SJCRH30 (cell line): ENCODE data around the gene EP300. TPM values are rescaled to one million over a fixed set of nuclear protein-coding genes. Genes with fewer than 3 reads are reported as not detected.
"Not testable (repeated sequence)": the region's sequence is repeated elsewhere in the genome, so short reads cannot be mapped to it uniquely, and the experiment has no call there.

Experiments
- DNase-seq, 2 experiments: peaks; one replicate each; pipeline ENCODE4 v3.0.0-alpha.2; 2015 to 2020
- H3K27ac ChIP-seq: fragments of 250-450 bp; sonication (Bioruptor Pico); 2 replicates; pipeline ENCODE4 v1.5.1; 2020; ENCODE audit warnings: mild to moderate bottlenecking, moderate library complexity
- H3K27me3 ChIP-seq: fragments of 250-450 bp; sonication (Bioruptor Pico); 2 replicates; pipeline ENCODE4 v1.5.1; 2020; ENCODE audit warnings: mild to moderate bottlenecking, moderate library complexity
- H3K36me3 ChIP-seq: fragments of 250-450 bp; sonication (Bioruptor Pico); 2 replicates; pipeline ENCODE4 v1.5.1; 2020; ENCODE audit warnings: mild to moderate bottlenecking, moderate library complexity
- H3K4me1 ChIP-seq: fragments of 250-450 bp; sonication (Bioruptor Pico); 2 replicates; pipeline ENCODE4 v1.5.1; 2020; ENCODE audit warnings: mild to moderate bottlenecking, moderate library complexity
- H3K4me3 ChIP-seq: fragments of 250-450 bp; sonication (Bioruptor Pico); 2 replicates; pipeline ENCODE4 v1.5.1; 2020; ENCODE audit warnings: mild to moderate bottlenecking, moderate library complexity
- H3K9me3 ChIP-seq: fragments of 250-450 bp; sonication (Bioruptor Pico); replicated peaks from 2 replicates; pipeline ENCODE4 v1.5.1; 2020; ENCODE audit warnings: mild to moderate bottlenecking, moderate library complexity
- total RNA-seq: library from RNA; depleted of rRNA; stranded (reverse); fragments of >200 nt; shearing (Covaris generic); gene quantifications from 2 replicates; pipeline ENCODE4 v1.2.3, GENCODE V29; 2014

EP300 gene
- total RNA-seq, 1 experiment from 2014 or later: 27.5 TPM

GRCh38 chr22:41106122-41106968 lies 14.0 kb downstream of the EP300 start:
- Histone ChIP-seq H3K27ac (no peak overlapping the region), H3K36me3 (peaks cover 4% of the 10 kb centered on the region; the same call in 1 of the 2 replicates), H3K9me3 (no peaks in the 10 kb centered on the region), H3K27me3 (no peaks in the 10 kb centered on the region), H3K4me3 (no peak overlapping the region), H3K4me1 (no peaks in the 10 kb centered on the region)
- DNase-seq: no peak

GRCh38 chr22:41106969-41107325 lies 14.6 kb downstream of the EP300 start:
- not testable (repeated sequence) for H3K27me3 ChIP-seq, H3K36me3 ChIP-seq, H3K4me1 ChIP-seq, H3K27ac ChIP-seq, H3K4me3 ChIP-seq, DNase-seq, H3K9me3 ChIP-seq

- Histone ChIP-seq H3K36me3 (peaks cover 4% of the 10 kb centered on the region; the same call in 1 of the 2 replicates), H3K4me1 (no peaks in the 10 kb centered on the region), H3K9me3 (no peaks in the 10 kb centered on the region; the same call in 1 of the 2 replicates), H3K4me3 (no peak overlapping the region), H3K27me3 (no peaks in the 10 kb centered on the region), H3K27ac (no peak overlapping the region)
- DNase-seq: peak in 1 of 2 experiments; percentile 4
Observed at GRCh38 chr22:41110968-41111367, 18.6 kb downstream of the EP300 start.

GRCh38 chr22:41116342-41116741 lies 23.9 kb downstream of the EP300 start:
- Histone ChIP-seq H3K27ac (no peak overlapping the region), H3K4me1 (no peaks in the 10 kb centered on the region), H3K27me3 (no peaks in the 10 kb centered on the region), H3K4me3 (no peak overlapping the region), H3K36me3 (peaks cover 22% of the 10 kb centered on the region), H3K9me3 (no peaks in the 10 kb centered on the region; the same call in 1 of the 2 replicates)
- no peak for DNase-seq

- H3K9me3 ChIP-seq: no peaks in the 10 kb centered on the region; the same call in 1 of the 2 replicates
- DNase-seq: no peak
- H3K4me1 ChIP-seq: no peaks in the 10 kb centered on the region
- no peak overlapping the region for H3K4me3 ChIP-seq
- H3K27me3 ChIP-seq: no peaks in the 10 kb centered on the region
- no peak overlapping the region for H3K27ac ChIP-seq
- peaks cover 22% of the 10 kb centered on the region for H3K36me3 ChIP-seq
Observed at GRCh38 chr22:41117127-41117965, 25.0 kb downstream of the EP300 start.

GRCh38 chr22:41123151-41123550 lies 30.8 kb downstream of the EP300 start:
- Histone ChIP-seq H3K9me3 (no peaks in the 10 kb centered on the region), H3K27me3 (no peaks in the 10 kb centered on the region), H3K4me1 (no peaks in the 10 kb centered on the region), H3K36me3 (peaks cover 31% of the 10 kb centered on the region), H3K27ac (no peak overlapping the region), H3K4me3 (no peak overlapping the region)
- DNase-seq: no peak

GRCh38 chr22:41124086-41124485 lies 31.7 kb downstream of the EP300 start:
- Histone ChIP-seq H3K9me3 (no peaks in the 10 kb centered on the region), H3K36me3 (peaks cover 34% of the 10 kb centered on the region), H3K27ac (no peak overlapping the region), H3K4me1 (no peaks in the 10 kb centered on the region), H3K4me3 (no peak overlapping the region), H3K27me3 (no peaks in the 10 kb centered on the region)
- DNase-seq: no peak

GRCh38 chr22:41127451-41127850 lies 35.1 kb downstream of the EP300 start:
- Histone ChIP-seq H3K4me3 (no peak overlapping the region), H3K4me1 (no peaks in the 10 kb centered on the region), H3K27me3 (no peaks in the 10 kb centered on the region), H3K9me3 (no peaks in the 10 kb centered on the region), H3K27ac (no peak overlapping the region), H3K36me3 (peaks cover 57% of the 10 kb centered on the region)
- no peak for DNase-seq

- no peaks in the 10 kb centered on the region for H3K9me3 ChIP-seq
- H3K4me3 ChIP-seq: no peak overlapping the region
- H3K27me3 ChIP-seq: no peaks in the 10 kb centered on the region
- peaks cover 61% of the 10 kb centered on the region for H3K36me3 ChIP-seq
- no peak for DNase-seq
- H3K27ac ChIP-seq: no peak overlapping the region
- no peaks in the 10 kb centered on the region for H3K4me1 ChIP-seq
Observed at GRCh38 chr22:41128606-41129005, 36.2 kb downstream of the EP300 start.

- no peak overlapping the region for H3K4me3 ChIP-seq
- H3K9me3 ChIP-seq: no peaks in the 10 kb centered on the region
- H3K27me3 ChIP-seq: no peaks in the 10 kb centered on the region
- no peaks in the 10 kb centered on the region for H3K4me1 ChIP-seq
- no peak overlapping the region for H3K27ac ChIP-seq
- H3K36me3 ChIP-seq: peaks cover 66% of the 10 kb centered on the region
- DNase-seq: no peak
Observed at GRCh38 chr22:41132550-41132949, 40.2 kb downstream of the EP300 start.

GRCh38 chr22:41140365-41140957 lies 48.1 kb downstream of the EP300 start:
- Histone ChIP-seq H3K36me3 (peaks cover 60% of the 10 kb centered on the region), H3K27ac (no peak overlapping the region), H3K4me3 (no peak overlapping the region), H3K9me3 (no peaks in the 10 kb centered on the region), H3K27me3 (no peaks in the 10 kb centered on the region), H3K4me1 (no peaks in the 10 kb centered on the region)
- DNase-seq: no peak

GRCh38 chr22:41145921-41146320 lies 53.5 kb downstream of the EP300 start:
- H3K36me3 ChIP-seq: peaks cover 56% of the 10 kb centered on the region
- not testable (repeated sequence) for DNase-seq, H3K9me3 ChIP-seq, H3K4me1 ChIP-seq, H3K27me3 ChIP-seq, H3K27ac ChIP-seq, H3K4me3 ChIP-seq

GRCh38 chr22:41146573-41146972 lies 54.2 kb downstream of the EP300 start:
- H3K36me3 ChIP-seq: peaks cover 56% of the 10 kb centered on the region
- DNase-seq: peak in 1 of 2 experiments; percentile 5
- no peaks in the 10 kb centered on the region for H3K4me1 ChIP-seq
- H3K27me3 ChIP-seq: no peaks in the 10 kb centered on the region
- H3K27ac ChIP-seq: no peak overlapping the region
- no peaks in the 10 kb centered on the region for H3K9me3 ChIP-seq
- H3K4me3 ChIP-seq: no peak overlapping the region

- Histone ChIP-seq H3K9me3 (no peaks in the 10 kb centered on the region), H3K27ac (no peak overlapping the region), H3K27me3 (no peaks in the 10 kb centered on the region), H3K36me3 (peaks cover 65% of the 10 kb centered on the region), H3K4me1 (no peaks in the 10 kb centered on the region), H3K4me3 (no peak overlapping the region)
- peak in 1 of 2 experiments; percentile 4 for DNase-seq
Observed at GRCh38 chr22:41147722-41148121, 55.3 kb downstream of the EP300 start.

- H3K36me3 ChIP-seq: peaks cover 83% of the 10 kb centered on the region
- no peak overlapping the region for H3K4me3 ChIP-seq
- no peaks in the 10 kb centered on the region for H3K27me3 ChIP-seq
- no peaks in the 10 kb centered on the region for H3K4me1 ChIP-seq
- no peak overlapping the region for H3K27ac ChIP-seq
- DNase-seq: no peak
- H3K9me3 ChIP-seq: no peaks in the 10 kb centered on the region
Observed at GRCh38 chr22:41152902-41153301, 60.5 kb downstream of the EP300 start.
